ENCODE data around the gene PTPRA.
"Not testable (repeated sequence)": the region's sequence is repeated elsewhere in the genome, so short reads cannot be mapped to it uniquely, and the experiment has no call there.

PTPRA gene, protein sequence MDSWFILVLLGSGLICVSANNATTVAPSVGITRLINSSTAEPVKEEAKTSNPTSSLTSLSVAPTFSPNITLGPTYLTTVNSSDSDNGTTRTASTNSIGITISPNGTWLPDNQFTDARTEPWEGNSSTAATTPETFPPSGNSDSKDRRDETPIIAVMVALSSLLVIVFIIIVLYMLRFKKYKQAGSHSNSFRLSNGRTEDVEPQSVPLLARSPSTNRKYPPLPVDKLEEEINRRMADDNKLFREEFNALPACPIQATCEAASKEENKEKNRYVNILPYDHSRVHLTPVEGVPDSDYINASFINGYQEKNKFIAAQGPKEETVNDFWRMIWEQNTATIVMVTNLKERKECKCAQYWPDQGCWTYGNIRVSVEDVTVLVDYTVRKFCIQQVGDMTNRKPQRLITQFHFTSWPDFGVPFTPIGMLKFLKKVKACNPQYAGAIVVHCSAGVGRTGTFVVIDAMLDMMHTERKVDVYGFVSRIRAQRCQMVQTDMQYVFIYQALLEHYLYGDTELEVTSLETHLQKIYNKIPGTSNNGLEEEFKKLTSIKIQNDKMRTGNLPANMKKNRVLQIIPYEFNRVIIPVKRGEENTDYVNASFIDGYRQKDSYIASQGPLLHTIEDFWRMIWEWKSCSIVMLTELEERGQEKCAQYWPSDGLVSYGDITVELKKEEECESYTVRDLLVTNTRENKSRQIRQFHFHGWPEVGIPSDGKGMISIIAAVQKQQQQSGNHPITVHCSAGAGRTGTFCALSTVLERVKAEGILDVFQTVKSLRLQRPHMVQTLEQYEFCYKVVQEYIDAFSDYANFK

DNA sequence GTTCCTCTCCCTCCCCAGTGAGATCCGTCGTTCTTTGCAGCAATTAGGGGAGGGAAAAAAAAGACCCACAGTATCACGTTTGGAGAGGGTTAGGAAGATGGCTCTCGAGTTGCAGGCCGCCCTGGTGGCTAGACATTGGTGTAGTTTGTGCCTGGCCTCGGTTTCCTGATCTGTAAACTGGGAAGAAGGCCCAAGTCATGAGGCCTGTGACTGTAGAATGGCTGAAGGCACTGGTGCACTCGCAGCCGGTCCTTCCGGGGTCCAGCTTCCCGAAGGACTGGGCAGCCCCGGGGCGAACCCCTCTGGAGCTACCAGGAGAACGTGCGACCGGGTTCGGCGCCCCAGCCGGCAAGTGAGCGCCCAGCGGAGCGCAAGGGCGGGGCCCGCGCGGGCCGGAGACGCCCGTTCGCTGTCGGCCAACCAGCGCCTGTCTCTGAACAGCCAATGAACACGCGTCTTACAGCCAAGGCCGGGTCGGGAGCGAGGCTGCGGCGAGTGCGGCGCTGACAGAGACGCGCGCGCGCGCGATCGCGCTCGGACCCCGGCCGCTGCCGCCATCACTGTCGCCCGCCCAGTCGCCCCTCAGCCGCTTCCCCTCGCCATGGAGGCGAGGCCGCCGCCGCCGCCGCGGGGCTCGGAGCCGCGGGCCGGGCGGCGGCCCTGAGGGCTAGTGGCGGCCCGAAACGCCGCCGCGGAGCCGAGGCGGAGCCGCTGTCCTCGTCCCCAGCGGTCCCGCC is at the start of gene PTPRA:
PTPRA (plus strand) TSS at position 472 of the 737 bp plus-strand sequence. CDS start 90,797 bp downstream, outside the sequence.
- H3K27me3 ChIP-seq (ENCODE audit: control insufficient read depth in 1 of 2, insufficient read depth in 2 of 2, low read length in 2 of 2) = peaks cover 0 to 13% of the 10 kb centered on the region in 2 donors
- peaks cover 28% of the 10 kb centered on the region for H3K4me1 ChIP-seq (ENCODE audit: insufficient read depth, low read length)
- H3K9me3 ChIP-seq (ENCODE audit: low read length) = no peaks in the 10 kb centered on the region
- H3K36me3 ChIP-seq (ENCODE audit: insufficient read depth, low read length) = no peaks in the 10 kb centered on the region
- peak within 1 kb of the TSS; percentile 39 for H3K9ac ChIP-seq (ENCODE audit: low read length)
- peak within 1 kb of the TSS; percentile 61 for H3K27ac ChIP-seq (ENCODE audit: low read depth, low read length)
- H3K4me3 ChIP-seq (ENCODE audit: low read depth in 1 of 2, low read length in 2 of 2) = peak within 1 kb of the TSS; percentile 79 to 83

DNA sequence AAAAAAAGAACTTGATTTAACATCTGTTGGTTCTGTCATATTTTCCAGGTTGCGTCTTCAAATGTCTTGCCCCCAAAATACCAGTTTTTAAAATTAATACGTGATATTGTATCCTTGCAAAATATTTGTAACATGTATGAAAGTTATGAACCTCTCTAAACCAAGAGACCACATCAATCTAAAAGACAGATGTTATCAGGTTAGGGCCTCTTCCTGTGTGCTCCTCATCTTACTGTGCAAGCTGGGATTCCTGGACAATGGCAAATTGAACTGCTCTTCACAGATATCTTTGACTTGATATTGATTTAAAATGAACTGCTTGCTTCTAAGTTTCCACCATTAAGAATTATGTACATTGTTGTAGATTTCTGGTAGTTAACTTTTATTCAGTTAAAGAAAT is 47.5 kb upstream of the PTPRA start:
- H3K27me3 ChIP-seq (ENCODE audit: control insufficient read depth in 1 of 2, insufficient read depth in 2 of 2, low read length in 2 of 2) = peaks cover 0 to 8% of the 10 kb centered on the region in 2 donors

DNA sequence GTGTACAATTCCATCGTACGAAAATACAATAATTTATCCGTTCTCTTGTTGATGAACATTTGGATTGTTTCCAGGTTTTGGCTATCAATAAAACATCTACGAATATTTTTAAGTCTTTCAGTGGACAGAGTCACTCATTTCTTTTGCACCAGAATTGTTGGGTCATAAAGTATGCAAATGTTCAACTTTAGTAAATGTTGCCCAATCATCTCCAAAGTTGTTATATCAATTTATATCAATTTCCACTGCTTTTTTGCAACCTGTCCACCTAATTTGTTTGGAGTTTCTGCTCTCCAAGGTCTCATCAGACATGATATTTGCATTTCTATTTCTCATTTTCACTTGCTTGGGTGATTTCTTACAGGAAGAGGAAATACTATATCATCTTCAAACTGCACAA is 46.6 kb upstream of the PTPRA start:
- no peak overlapping the region for H3K9ac ChIP-seq (ENCODE audit: low read length)
- no peak overlapping the region for H3K27ac ChIP-seq (ENCODE audit: low read depth, low read length)
- peaks cover 0 to under 1% of the 10 kb centered on the region in 2 donors for H3K27me3 ChIP-seq (ENCODE audit: control insufficient read depth in 1 of 2, insufficient read depth in 2 of 2, low read length in 2 of 2)
- no peak overlapping the region for H3K4me3 ChIP-seq (ENCODE audit: low read depth in 1 of 2, low read length in 2 of 2)
- H3K9me3 ChIP-seq (ENCODE audit: low read length) = no peaks in the 10 kb centered on the region
- no peaks in the 10 kb centered on the region for H3K36me3 ChIP-seq (ENCODE audit: insufficient read depth, low read length)
- H3K4me1 ChIP-seq (ENCODE audit: insufficient read depth, low read length) = no peaks in the 10 kb centered on the region

More for the DNA sequence above, 47.5 kb upstream of the PTPRA start:
- Histone ChIP-seq H3K4me1 (ENCODE audit: insufficient read depth, low read length) (no peaks in the 10 kb centered on the region), H3K9ac (ENCODE audit: low read length) (no peak overlapping the region), H3K36me3 (ENCODE audit: insufficient read depth, low read length) (no peaks in the 10 kb centered on the region), H3K27ac (ENCODE audit: low read depth, low read length) (no peak overlapping the region), H3K4me3 (ENCODE audit: low read depth in 1 of 2, low read length in 2 of 2) (no peak overlapping the region), H3K9me3 (ENCODE audit: low read length) (no peaks in the 10 kb centered on the region)

DNA sequence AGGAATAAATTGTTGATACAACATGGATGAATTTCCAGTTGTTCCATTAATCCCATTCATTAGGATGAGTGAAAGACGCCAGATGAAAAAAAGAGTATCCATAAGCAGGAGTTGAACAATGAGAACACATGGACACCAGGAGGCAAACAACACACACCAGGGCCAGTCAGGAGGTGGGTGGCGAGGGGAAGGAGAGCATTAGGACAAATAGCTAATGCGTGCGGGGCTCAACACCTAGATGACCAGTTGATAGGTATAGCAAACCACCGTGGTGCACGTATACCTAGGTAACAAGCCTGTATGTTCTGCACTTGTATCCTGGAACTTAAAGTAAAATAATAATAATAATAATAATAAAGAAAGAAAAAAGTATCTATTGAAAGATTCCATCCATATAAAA is 43.9 kb upstream of the PTPRA start:
- H3K36me3 ChIP-seq (ENCODE audit: insufficient read depth, low read length) = no peaks in the 10 kb centered on the region
- H3K9me3 ChIP-seq (ENCODE audit: low read length) = no peaks in the 10 kb centered on the region
- no peaks in the 10 kb centered on the region for H3K27me3 ChIP-seq (ENCODE audit: control insufficient read depth in 1 of 2, insufficient read depth in 2 of 2, low read length in 2 of 2)
- no peak overlapping the region for H3K27ac ChIP-seq (ENCODE audit: low read depth, low read length)
- H3K9ac ChIP-seq (ENCODE audit: low read length) = no peak overlapping the region
- no peak overlapping the region for H3K4me3 ChIP-seq (ENCODE audit: low read depth in 1 of 2, low read length in 2 of 2)
- no peaks in the 10 kb centered on the region for H3K4me1 ChIP-seq (ENCODE audit: insufficient read depth, low read length)

DNA sequence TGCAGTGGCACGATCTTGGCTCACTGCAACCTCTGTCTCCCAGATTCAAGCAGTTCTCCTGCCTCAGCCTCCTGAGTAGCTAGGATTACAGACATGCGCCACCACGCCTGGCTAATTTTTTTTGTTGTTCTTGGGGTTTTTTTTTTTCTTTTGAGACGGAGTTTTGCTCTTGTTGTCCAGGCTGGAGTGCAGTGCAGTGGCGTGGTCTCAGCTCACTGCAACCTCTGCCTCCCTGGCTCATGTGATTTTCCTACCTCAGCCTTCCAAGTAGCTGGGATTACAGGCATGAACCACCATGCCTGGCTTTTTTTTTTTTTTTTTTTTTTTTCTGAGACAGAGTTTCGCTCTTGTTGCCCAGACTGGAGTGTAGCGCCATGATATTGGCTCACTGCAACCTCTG is 42.1 kb upstream of the PTPRA start:
- not testable (repeated sequence) for H3K27me3 ChIP-seq (ENCODE audit: control insufficient read depth in 1 of 2, insufficient read depth in 2 of 2, low read length in 2 of 2); H3K4me1 ChIP-seq (ENCODE audit: insufficient read depth, low read length); H3K9ac ChIP-seq (ENCODE audit: low read length); H3K27ac ChIP-seq (ENCODE audit: low read depth, low read length); H3K4me3 ChIP-seq (ENCODE audit: low read depth in 1 of 2, low read length in 2 of 2); H3K9me3 ChIP-seq (ENCODE audit: low read length); H3K36me3 ChIP-seq (ENCODE audit: insufficient read depth, low read length)

DNA sequence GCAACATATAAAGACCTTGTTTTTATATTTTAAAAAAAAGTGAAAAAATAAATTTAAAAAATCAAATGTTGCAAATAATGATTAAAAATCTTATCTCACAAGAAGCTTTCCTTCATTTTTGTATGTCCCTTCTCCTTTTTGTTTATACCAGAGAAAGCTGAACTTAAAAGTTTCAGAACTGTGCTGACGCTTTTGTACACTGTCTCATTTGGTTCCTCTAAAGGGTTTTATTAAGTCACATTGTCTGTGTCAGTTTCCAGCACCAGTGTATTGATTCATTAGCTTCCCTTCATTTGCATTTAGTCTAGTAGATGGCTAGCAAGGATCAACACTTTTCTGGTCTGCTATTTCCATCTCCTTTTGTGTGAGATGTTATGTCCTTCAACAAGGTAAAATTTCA is 39.5 kb upstream of the PTPRA start:
- Histone ChIP-seq H3K27me3 (ENCODE audit: control insufficient read depth in 1 of 2, insufficient read depth in 2 of 2, low read length in 2 of 2) (no peaks in the 10 kb centered on the region), H3K4me3 (ENCODE audit: low read depth in 1 of 2, low read length in 2 of 2) (no peak overlapping the region), H3K4me1 (ENCODE audit: insufficient read depth, low read length) (no peaks in the 10 kb centered on the region), H3K36me3 (ENCODE audit: insufficient read depth, low read length) (peaks cover 11% of the 10 kb centered on the region), H3K27ac (ENCODE audit: low read depth, low read length) (no peak overlapping the region), H3K9me3 (ENCODE audit: low read length) (no peaks in the 10 kb centered on the region), H3K9ac (ENCODE audit: low read length) (no peak overlapping the region)

DNA sequence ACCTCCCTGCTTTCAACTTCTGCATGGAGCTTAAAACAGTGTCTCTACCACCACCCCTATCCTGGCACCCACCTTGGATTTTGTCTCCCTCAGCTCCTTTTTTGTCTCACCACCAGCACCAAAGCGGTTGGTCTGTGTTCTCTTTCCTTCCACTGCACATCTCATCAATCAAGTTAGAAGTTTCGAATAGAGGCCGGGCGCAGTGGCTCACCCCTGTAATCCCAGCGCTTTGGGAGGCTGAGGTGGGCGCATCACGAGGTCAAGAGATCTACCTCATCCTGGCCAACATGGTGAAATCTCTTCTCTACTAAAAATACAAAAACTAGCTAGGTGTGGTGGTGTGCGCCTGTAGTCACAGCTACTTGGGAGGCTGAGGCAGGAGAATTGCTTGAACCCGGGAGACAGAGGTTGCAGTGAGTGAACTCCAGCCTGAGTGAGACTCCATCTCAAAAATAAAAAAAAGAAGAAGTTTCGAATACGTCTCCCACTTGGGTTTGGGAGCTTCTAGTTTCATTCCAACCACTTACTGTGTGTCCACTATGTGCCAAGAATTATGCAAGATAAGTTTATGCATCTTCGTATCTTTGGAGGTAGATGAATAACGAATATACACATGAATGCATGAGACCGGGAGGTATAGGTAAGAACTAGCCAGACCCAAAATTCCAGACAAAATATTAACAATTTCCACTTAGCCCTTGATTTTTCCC is 38.7 kb upstream of the PTPRA start:
- Histone ChIP-seq H3K4me3 (ENCODE audit: low read depth in 1 of 2, low read length in 2 of 2) (no peak overlapping the region), H3K27me3 (ENCODE audit: control insufficient read depth in 1 of 2, insufficient read depth in 2 of 2, low read length in 2 of 2) (no peaks in the 10 kb centered on the region), H3K36me3 (ENCODE audit: insufficient read depth, low read length) (peaks cover 11% of the 10 kb centered on the region), H3K9ac (ENCODE audit: low read length) (no peak overlapping the region), H3K4me1 (ENCODE audit: insufficient read depth, low read length) (peaks cover 6% of the 10 kb centered on the region), H3K27ac (ENCODE audit: low read depth, low read length) (no peak overlapping the region), H3K9me3 (ENCODE audit: low read length) (no peaks in the 10 kb centered on the region)

DNA sequence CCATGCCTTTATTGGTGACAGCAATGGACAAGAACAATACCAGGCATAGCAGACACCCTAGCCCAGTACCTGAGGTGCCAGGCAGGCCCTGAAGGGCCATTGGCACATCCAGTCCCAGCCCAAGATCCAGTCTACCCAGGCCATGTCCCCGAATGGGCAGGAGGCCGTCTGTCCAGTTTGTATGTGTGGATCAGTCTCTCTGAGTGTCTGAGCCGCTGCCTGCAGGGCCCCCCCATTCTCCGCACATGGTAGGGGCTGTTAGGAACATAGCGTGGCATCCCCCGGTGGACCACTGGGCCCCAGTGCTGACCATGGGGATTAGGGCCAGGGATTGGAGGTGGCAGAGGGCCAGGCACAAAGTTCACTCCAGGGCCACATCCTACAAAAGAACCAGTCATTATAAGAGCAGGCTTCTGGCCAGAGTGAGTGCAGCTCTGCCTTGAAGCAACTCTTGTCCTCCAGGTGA is 37.9 kb upstream of the PTPRA start:
- Histone ChIP-seq H3K9ac (ENCODE audit: low read length) (no peak overlapping the region), H3K27ac (ENCODE audit: low read depth, low read length) (no peak overlapping the region), H3K36me3 (ENCODE audit: insufficient read depth, low read length) (peaks cover 11% of the 10 kb centered on the region), H3K27me3 (ENCODE audit: control insufficient read depth in 1 of 2, insufficient read depth in 2 of 2, low read length in 2 of 2) (no peaks in the 10 kb centered on the region), H3K4me3 (ENCODE audit: low read depth in 1 of 2, low read length in 2 of 2) (no peak overlapping the region), H3K9me3 (ENCODE audit: low read length) (no peaks in the 10 kb centered on the region), H3K4me1 (ENCODE audit: insufficient read depth, low read length) (peaks cover 10% of the 10 kb centered on the region)

DNA sequence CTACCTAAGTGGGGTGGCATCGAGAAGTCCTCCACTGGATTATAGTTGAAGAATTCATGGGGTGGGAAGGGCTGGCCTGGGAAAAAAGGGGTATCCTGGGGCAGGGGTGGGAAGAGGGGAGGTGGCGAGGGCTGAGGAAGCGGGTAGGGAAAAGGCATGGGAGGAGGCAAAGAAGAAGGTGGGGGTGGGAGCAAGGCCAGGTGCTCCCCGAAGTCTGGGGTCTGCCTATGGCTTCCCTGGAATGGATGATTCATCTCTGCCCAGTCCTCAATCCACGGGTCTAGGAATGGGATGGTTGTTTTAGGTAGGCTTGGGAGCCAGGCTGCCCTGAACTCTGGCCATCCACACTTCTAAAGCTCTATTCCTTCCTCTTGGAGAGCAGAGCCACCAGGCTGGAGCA is 37.2 kb upstream of the PTPRA start:
- Histone ChIP-seq H3K4me1 (ENCODE audit: insufficient read depth, low read length) (peaks cover 10% of the 10 kb centered on the region), H3K9ac (ENCODE audit: low read length) (no peak overlapping the region), H3K36me3 (ENCODE audit: insufficient read depth, low read length) (peaks cover 11% of the 10 kb centered on the region), H3K27ac (ENCODE audit: low read depth, low read length) (no peak overlapping the region), H3K27me3 (ENCODE audit: control insufficient read depth in 1 of 2, insufficient read depth in 2 of 2, low read length in 2 of 2) (no peaks in the 10 kb centered on the region), H3K4me3 (ENCODE audit: low read depth in 1 of 2, low read length in 2 of 2) (no peak overlapping the region), H3K9me3 (ENCODE audit: low read length) (no peaks in the 10 kb centered on the region)

DNA sequence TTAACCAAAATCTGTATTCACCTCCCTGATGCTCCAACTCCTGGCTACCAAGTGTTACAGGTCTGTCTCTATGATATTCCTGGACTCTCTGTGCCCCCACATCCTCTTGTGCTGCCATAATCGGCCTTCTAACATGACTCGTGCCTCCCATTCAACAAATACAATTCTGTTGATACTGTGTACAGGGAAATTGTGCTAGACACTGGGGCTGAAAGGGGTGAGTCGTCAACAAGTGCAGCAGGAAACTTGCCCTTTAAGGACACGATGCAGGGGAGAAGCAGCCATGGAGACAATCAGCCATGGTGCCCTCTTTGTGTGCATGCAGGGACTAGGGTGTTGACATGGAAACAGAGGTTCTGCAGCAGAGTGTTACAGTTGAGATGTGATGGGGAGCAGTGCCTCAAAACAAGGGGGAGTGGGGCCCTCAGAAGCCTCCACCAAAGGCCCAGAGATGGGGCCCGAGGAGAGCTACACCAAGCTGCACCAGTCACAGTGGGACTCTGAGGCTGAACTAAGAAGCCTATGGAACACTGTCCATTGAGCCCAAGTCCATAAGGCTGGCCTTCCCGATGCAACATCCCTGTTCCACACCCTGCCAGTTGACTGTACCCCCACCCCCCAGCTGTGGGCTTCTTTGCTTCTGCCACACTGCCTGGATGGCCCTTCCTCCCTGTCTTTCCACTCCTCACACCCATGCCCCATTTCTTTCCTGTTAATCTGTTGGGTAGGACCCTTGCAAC is 35.9 kb upstream of the PTPRA start:
- H3K27ac ChIP-seq (ENCODE audit: low read depth, low read length) = no peak overlapping the region
- H3K27me3 ChIP-seq (ENCODE audit: control insufficient read depth in 1 of 2, insufficient read depth in 2 of 2, low read length in 2 of 2) = no peaks in the 10 kb centered on the region
- peaks cover 20% of the 10 kb centered on the region for H3K4me1 ChIP-seq (ENCODE audit: insufficient read depth, low read length)
- peaks cover 11% of the 10 kb centered on the region for H3K36me3 ChIP-seq (ENCODE audit: insufficient read depth, low read length)
- no peaks in the 10 kb centered on the region for H3K9me3 ChIP-seq (ENCODE audit: low read length)
- H3K4me3 ChIP-seq (ENCODE audit: low read depth in 1 of 2, low read length in 2 of 2) = no peak overlapping the region
- H3K9ac ChIP-seq (ENCODE audit: low read length) = no peak overlapping the region
